Measurements from ENCODE around the gene TRIM62.
A peak's percentile ranks its signal among the peaks of the same experiment; 100 is the strongest.
"Not testable (repeated sequence)": the region's sequence is repeated elsewhere in the genome, so short reads cannot be mapped to it uniquely, and the experiment has no call there.

TRIM62 gene

DNA sequence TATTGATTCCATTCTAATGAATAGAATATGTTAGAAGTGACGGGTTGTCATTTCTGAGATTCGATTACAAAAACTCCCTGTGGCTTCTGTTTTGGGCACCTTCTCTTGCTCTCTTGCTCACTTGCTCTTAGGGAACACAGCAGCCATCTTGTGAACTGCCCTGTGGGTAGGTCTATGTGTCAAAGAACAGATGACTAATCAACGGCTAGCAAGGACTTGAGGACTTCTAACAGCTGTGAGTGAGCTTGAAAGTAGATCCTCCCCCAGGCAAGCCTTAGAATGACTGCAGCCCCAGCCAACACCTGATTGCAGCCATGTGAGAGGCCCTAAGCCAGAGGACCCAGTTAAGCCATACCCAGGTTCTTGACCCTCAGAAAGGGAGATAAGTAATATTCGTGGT is 51.5 kb downstream of the TRIM62 start:
- Histone ChIP-seq H3K9me3 (ENCODE audit: low read length) (peaks cover 2% of the 10 kb centered on the region), H3K36me3 (ENCODE audit: insufficient read depth, low read length) (no peaks in the 10 kb centered on the region), H2AFZ (ENCODE audit: low read depth, low read length) (no peak overlapping the region), H3K4me1 (ENCODE audit: insufficient read depth, low read length) (peaks cover 9% of the 10 kb centered on the region), H3K4me3 (ENCODE audit: low read length) (no peak overlapping the region), H3K27me3 (ENCODE audit: insufficient read depth, low read length) (no peaks in the 10 kb centered on the region)

DNA sequence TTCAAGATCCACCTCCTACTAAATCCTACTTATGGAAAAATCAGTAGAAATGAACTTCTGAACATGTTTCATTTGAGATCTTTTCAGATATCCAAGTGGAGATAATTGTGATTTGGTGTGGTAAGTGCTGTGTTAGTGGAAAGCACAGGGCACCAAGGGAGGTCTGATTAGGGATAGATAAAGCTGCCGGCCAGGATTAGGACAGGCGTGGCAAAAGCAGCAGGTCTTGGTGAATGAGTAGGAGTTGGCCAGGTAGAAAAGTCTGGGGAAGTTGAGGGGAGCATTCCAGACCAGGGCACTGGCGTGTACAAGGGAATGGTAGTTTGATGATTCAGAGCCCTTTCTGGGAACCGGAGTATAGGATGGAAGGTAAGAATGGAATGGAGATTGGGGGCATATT is 53.1 kb downstream of the TRIM62 start:
- Histone ChIP-seq H3K4me3 (ENCODE audit: low read length) (no peak overlapping the region), H3K9me3 (ENCODE audit: low read length) (peaks cover 2% of the 10 kb centered on the region), H3K36me3 (ENCODE audit: insufficient read depth, low read length) (no peaks in the 10 kb centered on the region), H3K4me1 (ENCODE audit: insufficient read depth, low read length) (peaks cover 9% of the 10 kb centered on the region), H2AFZ (ENCODE audit: low read depth, low read length) (no peak overlapping the region), H3K27me3 (ENCODE audit: insufficient read depth, low read length) (no peaks in the 10 kb centered on the region)

DNA sequence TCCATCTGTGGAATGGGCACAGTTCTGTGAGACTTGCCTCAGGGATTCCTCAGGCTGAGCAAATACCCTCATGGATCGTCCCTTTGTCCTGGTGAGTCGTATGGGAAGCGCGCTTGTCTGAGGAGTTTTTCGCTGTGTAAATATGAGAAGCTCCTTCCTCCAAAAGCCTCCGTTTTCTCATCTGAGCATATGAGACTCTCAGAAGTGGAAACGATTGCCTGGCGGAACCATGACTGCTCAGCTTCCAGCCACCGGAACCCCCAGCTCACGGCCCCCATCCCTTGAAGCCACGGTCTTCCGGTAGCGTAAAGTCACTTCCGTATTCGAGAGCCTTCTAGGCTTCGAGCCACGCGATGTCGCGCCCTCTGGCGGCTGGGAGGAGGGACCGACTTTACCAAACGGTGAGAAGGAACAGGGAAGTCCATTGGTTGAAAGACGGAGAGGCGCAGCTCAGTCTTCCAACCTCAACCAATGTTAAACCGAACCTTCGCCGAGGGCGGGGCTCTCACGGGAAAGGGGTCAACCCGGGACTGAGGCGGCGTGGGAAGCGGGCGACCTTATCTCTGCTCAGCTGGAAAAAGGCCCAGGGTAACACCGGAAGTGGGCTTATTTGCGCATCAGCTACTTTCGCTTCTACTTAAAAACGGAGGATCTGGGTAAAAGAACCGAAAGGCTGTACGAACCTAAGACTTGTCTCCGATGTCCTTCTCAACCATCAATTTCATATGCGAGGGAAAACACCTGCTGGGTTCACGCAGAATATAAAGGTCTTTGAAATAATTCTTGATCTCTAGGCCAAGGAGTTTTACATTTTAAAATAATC is 54.6 kb downstream of the TRIM62 start:
- H3K4me1 ChIP-seq (ENCODE audit: insufficient read depth, low read length), result peaks cover 9% of the 10 kb centered on the region
- H3K27me3 ChIP-seq (ENCODE audit: insufficient read depth, low read length), result no peaks in the 10 kb centered on the region
- no peaks in the 10 kb centered on the region for H3K9me3 ChIP-seq (ENCODE audit: low read length)
- H2AFZ ChIP-seq (ENCODE audit: low read depth, low read length), result peak overlapping the region; percentile 58
- no peaks in the 10 kb centered on the region for H3K36me3 ChIP-seq (ENCODE audit: insufficient read depth, low read length)
- H3K4me3 ChIP-seq (ENCODE audit: low read length), result peak overlapping the region; percentile 70

DNA sequence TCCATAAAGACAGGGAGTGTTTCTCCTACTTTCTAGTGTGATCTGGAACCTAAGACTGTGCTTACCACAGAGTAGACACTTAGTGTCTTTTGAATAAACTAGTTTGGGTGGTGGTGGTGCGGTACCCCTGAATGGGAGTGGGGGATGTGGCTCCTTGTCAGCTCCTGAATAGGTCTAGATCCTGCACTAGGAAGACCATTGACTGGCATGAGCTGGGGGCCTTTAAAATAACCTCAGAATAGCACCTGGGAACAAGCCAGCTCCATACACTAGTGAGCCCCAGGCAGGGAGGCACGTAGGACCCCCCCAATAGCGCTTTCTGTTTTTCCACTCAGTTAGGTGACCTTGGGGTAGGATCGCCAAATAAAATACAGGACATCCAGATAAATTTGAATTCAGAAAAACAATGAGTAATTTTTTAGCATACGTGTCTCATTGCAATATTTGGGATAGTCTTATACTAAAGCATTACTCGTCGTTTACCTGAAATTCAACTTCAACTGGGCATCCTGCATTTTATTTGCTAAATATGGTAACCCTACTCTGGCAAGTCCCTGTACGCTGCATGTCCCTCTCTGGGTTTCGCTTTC is 55.3 kb downstream of the TRIM62 start:
- Histone ChIP-seq H3K27me3 (ENCODE audit: insufficient read depth, low read length) (no peaks in the 10 kb centered on the region), H3K9me3 (ENCODE audit: low read length) (no peaks in the 10 kb centered on the region), H2AFZ (ENCODE audit: low read depth, low read length) (no peak overlapping the region), H3K36me3 (ENCODE audit: insufficient read depth, low read length) (no peaks in the 10 kb centered on the region), H3K4me3 (ENCODE audit: low read length) (peak overlapping the region; percentile 70), H3K4me1 (ENCODE audit: insufficient read depth, low read length) (peaks cover 9% of the 10 kb centered on the region)

DNA sequence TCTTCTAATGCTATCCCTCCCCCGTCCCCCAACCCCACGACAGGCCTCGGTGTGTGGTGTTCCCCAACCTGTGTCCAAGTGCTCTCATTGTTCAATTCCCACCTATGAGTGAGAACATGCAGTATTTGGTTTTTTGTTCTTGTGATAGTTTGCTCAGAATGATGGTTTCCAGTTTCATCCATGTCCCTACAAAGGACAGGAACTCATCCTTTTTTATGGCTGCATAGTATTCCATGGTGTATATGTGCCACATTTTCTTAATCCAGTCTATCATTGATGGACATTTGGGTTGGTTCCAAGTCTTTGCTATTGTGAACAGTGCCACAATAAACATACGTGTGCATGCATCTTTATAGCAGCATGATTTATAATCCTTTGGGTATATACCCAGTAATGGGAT is 57.2 kb downstream of the TRIM62 start:
- not testable (repeated sequence) for H3K36me3 ChIP-seq (ENCODE audit: insufficient read depth, low read length); H3K4me1 ChIP-seq (ENCODE audit: insufficient read depth, low read length); H3K4me3 ChIP-seq (ENCODE audit: low read length); H2AFZ ChIP-seq (ENCODE audit: low read depth, low read length); H3K9me3 ChIP-seq (ENCODE audit: low read length); H3K27me3 ChIP-seq (ENCODE audit: insufficient read depth, low read length)

DNA sequence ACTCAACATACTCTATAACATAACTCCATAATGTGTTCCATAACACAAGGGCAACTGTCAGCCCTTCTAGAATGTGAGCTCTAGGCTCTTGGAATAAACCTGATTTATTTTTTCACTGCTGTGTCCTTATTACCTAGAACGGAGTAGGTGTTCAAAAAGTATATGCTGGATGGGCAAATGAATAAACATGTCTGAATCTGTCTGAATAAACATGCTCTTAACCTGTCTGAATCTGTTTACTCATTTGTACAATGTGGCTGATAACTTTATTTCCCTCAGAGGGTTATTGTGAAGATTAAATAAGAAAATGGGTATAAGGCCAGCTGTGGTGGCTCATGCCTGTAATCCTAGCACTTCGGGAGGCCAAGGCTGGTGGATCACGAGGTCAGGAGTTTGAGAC is 58.6 kb downstream of the TRIM62 start:
- no peaks in the 10 kb centered on the region for H3K36me3 ChIP-seq (ENCODE audit: insufficient read depth, low read length)
- H2AFZ ChIP-seq (ENCODE audit: low read depth, low read length), result no peak overlapping the region
- no peaks in the 10 kb centered on the region for H3K9me3 ChIP-seq (ENCODE audit: low read length)
- H3K4me1 ChIP-seq (ENCODE audit: insufficient read depth, low read length), result peaks cover 9% of the 10 kb centered on the region
- no peak overlapping the region for H3K4me3 ChIP-seq (ENCODE audit: low read length)
- no peaks in the 10 kb centered on the region for H3K27me3 ChIP-seq (ENCODE audit: insufficient read depth, low read length)

GRCh38 chr1:33122483-33123178 is 59.2 kb downstream of the TRIM62 start:
- no peaks in the 10 kb centered on the region for H3K36me3 ChIP-seq (ENCODE audit: insufficient read depth, low read length)
- no peak overlapping the region for H2AFZ ChIP-seq (ENCODE audit: low read depth, low read length)
- H3K9me3 ChIP-seq (ENCODE audit: low read length), result no peaks in the 10 kb centered on the region
- no peak overlapping the region for H3K4me3 ChIP-seq (ENCODE audit: low read length)
- peaks cover 8% of the 10 kb centered on the region for H3K4me1 ChIP-seq (ENCODE audit: insufficient read depth, low read length)
- H3K27me3 ChIP-seq (ENCODE audit: insufficient read depth, low read length), result no peaks in the 10 kb centered on the region

DNA sequence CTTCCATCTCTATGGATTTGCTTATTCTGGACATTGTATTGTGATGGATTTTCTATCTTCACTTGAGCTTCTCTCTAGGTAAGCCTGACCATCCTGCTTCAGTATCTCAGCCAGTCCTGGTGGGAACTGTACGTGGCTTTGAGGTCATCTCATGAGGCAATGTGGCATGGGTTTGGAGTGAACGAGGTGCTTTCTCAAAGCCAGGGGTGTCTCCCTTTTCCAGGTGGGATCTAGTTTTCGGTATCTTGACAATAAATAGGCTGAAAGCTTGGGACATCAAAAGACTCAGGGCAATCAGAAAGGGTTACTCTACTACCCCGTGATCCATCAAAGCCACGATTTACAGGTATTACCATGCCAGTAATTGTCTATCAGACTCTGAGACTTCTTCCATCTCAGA is 60.1 kb downstream of the TRIM62 start:
- H3K27me3 ChIP-seq (ENCODE audit: insufficient read depth, low read length), result no peaks in the 10 kb centered on the region
- H3K4me1 ChIP-seq (ENCODE audit: insufficient read depth, low read length), result peaks cover 5% of the 10 kb centered on the region
- H3K4me3 ChIP-seq (ENCODE audit: low read length), result no peak overlapping the region
- H3K36me3 ChIP-seq (ENCODE audit: insufficient read depth, low read length), result no peaks in the 10 kb centered on the region
- H3K9me3 ChIP-seq (ENCODE audit: low read length), result no peaks in the 10 kb centered on the region
- H2AFZ ChIP-seq (ENCODE audit: low read depth, low read length), result no peak overlapping the region

DNA sequence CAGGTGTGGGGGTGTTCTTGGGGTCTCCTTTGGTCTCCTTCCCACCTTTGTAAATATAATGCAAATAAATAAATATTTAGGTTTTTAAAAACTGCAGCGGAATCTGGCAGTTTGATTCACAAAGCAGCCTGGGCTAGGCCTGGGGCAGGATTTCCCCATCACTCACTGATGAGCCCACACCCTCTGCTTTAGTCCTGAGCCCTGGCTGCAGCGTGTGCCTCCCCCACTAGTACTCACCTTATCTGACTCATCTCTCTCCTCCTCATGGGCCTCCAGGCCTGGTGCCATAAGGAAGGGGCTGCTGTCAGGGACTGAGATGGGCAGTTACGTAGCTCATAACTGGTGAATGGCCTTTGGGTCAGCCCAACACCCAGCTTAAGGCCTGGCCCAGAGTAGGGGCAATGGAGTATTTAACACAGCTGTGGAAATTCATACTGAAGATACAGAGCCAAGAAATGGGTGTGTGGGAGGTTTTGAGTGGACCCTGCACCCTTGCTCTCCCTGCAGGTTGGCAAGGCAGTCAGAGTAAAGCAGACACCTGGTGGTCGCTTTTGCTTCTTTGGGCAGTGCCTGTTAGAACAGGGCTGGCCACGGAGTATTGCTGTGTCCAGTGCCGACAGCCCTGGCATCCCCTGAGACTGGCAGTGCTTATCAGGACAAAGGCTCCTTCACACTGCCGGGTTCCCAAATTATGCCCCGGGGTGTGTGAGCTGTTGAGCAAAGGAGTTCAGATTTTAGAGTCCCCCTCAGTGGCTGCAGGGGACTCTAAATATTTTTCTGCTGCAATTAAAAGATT is 61.2 kb downstream of the TRIM62 start:
- no peaks in the 10 kb centered on the region for H3K9me3 ChIP-seq (ENCODE audit: low read length)
- no peak overlapping the region for H3K4me3 ChIP-seq (ENCODE audit: low read length)
- H3K4me1 ChIP-seq (ENCODE audit: insufficient read depth, low read length), result no peaks in the 10 kb centered on the region
- H3K36me3 ChIP-seq (ENCODE audit: insufficient read depth, low read length), result no peaks in the 10 kb centered on the region
- H2AFZ ChIP-seq (ENCODE audit: low read depth, low read length), result no peak overlapping the region
- no peaks in the 10 kb centered on the region for H3K27me3 ChIP-seq (ENCODE audit: insufficient read depth, low read length)

DNA sequence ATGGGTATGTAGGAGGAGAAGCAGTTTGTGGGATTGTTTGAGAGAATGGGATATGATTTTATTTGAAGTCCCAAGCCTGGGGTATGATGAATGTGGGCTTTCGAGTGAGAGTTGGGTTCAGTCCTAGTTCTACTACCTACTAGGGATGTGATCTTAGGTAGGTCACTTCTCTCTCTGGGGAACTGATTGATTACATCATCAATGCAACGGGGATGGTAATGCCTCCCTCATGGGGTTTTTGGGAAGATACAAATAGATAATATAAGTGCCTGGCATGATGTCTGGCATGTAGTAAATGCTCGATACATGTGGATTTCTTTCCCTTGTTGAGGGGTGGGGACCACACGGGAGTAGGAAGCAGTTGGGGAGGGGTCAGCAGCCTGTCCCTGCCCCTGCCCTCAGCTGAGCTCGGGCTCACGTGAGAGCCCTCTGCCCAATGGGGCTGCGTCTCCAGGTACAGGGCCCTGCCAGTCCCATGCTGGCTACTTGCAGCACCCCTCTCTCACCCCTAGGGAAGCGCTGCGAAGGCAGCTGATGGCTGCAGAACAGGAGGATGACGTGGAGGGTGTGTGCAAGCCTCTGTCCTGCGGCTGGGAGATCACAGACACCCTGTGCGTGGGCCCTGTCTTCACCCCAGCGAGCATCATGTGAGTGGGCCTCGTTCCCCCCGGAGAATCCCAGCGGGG is 62.2 kb downstream of the TRIM62 start:
- Histone ChIP-seq H3K36me3 (ENCODE audit: insufficient read depth, low read length) (no peaks in the 10 kb centered on the region), H3K4me3 (ENCODE audit: low read length) (no peak overlapping the region), H3K4me1 (ENCODE audit: insufficient read depth, low read length) (no peaks in the 10 kb centered on the region), H3K9me3 (ENCODE audit: low read length) (no peaks in the 10 kb centered on the region), H3K27me3 (ENCODE audit: insufficient read depth, low read length) (no peaks in the 10 kb centered on the region), H2AFZ (ENCODE audit: low read depth, low read length) (no peak overlapping the region)

DNA sequence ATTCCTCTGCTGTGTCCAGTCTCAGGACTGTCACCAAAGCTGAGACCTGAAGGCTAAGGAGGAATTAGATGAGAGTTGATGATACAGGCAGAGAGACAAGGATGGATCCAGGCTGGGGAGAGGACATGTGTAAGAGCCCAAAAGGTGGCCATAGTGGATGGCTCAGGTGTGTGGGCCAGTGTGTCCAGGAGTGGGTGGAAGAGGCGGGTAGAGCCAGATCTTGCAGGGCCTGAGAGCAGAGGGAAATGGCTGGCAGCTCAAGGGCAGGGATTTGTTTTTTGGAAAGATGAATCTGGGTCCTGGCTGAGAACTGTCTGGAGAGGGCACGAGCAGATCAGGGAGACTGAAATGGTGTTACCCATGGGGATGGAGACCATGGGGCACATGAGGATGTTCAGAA is 62.8 kb downstream of the TRIM62 start:
- Histone ChIP-seq H3K27me3 (ENCODE audit: insufficient read depth, low read length) (no peaks in the 10 kb centered on the region), H3K9me3 (ENCODE audit: low read length) (no peaks in the 10 kb centered on the region), H3K36me3 (ENCODE audit: insufficient read depth, low read length) (no peaks in the 10 kb centered on the region), H2AFZ (ENCODE audit: low read depth, low read length) (no peak overlapping the region), H3K4me3 (ENCODE audit: low read length) (no peak overlapping the region), H3K4me1 (ENCODE audit: insufficient read depth, low read length) (no peaks in the 10 kb centered on the region)

GRCh38 chr1:33118274-33118673 is 63.6 kb downstream of the TRIM62 start:
- H3K36me3 ChIP-seq (ENCODE audit: insufficient read depth, low read length), result no peaks in the 10 kb centered on the region
- no peaks in the 10 kb centered on the region for H3K4me1 ChIP-seq (ENCODE audit: insufficient read depth, low read length)
- no peaks in the 10 kb centered on the region for H3K27me3 ChIP-seq (ENCODE audit: insufficient read depth, low read length)
- H2AFZ ChIP-seq (ENCODE audit: low read depth, low read length), result no peak overlapping the region
- H3K9me3 ChIP-seq (ENCODE audit: low read length), result no peaks in the 10 kb centered on the region
- no peak overlapping the region for H3K4me3 ChIP-seq (ENCODE audit: low read length)

Measured in neuron (in vitro differentiated cells).